Hepatocyte (in vitro differentiated cells): ENCODE measurements around the gene CDH1. TPM values are rescaled to one million over a fixed set of nuclear protein-coding genes. Genes with fewer than 3 reads are reported as not detected.

Source experiments
- DNase-seq: peaks from one replicate; pipeline ENCODE4 v3.0.0-alpha.2; 2016; ENCODE audit warnings: low spot score
- H2AFZ ChIP-seq: fragments of 200-600 bp; sonication (generic); 2 replicates; pipeline ENCODE4 v1.6.0; 2016; ENCODE audit warnings: antibody characterized with exemption, mild to moderate bottlenecking
- H3K27ac ChIP-seq: fragments of 200-600 bp; sonication (generic); 2 replicates; pipeline ENCODE4 v1.5.1; 2016; ENCODE audit warnings: mild to moderate bottlenecking
- H3K27me3 ChIP-seq: fragments of 200-600 bp; sonication (generic); 2 replicates; pipeline ENCODE4 v1.6.1; 2016
- H3K36me3 ChIP-seq: fragments of 200-600 bp; sonication (generic); replicated peaks from 2 replicates; pipeline ENCODE4 v1.5.1; 2016; ENCODE audit warnings: low read depth; ENCODE audit not compliant: insufficient read depth
- H3K4me1 ChIP-seq: fragments of 200-600 bp; sonication (generic); 2 replicates; pipeline ENCODE4 v1.5.1; 2016; ENCODE audit warnings: mild to moderate bottlenecking, moderate library complexity; ENCODE audit not compliant: insufficient read depth
- H3K4me2 ChIP-seq: fragments of 200-600 bp; sonication (generic); 2 replicates; pipeline ENCODE4 v1.6.0; 2016
- H3K4me3 ChIP-seq: fragments of 200-600 bp; sonication (generic); 2 replicates; pipeline ENCODE4 v1.5.1; 2016; ENCODE audit warnings: mild to moderate bottlenecking
- H3K79me2 ChIP-seq: fragments of 200-600 bp; sonication (generic); 2 replicates; pipeline ENCODE4 v1.6.0; 2017; ENCODE audit warnings: mild to moderate bottlenecking
- H3K9me2 ChIP-seq: fragments of 200-600 bp; sonication (generic); replicated peaks from 2 replicates; pipeline ENCODE4 v1.6.0; 2017; ENCODE audit warnings: mild to moderate bottlenecking; ENCODE audit not compliant: insufficient read depth
- H3K9me3 ChIP-seq: fragments of 200-600 bp; sonication (generic); 2 replicates; pipeline ENCODE4 v1.5.1; 2016; ENCODE audit warnings: low read depth, mild to moderate bottlenecking
- H4K20me1 ChIP-seq: fragments of 200-600 bp; sonication (generic); 2 replicates; pipeline ENCODE4 v1.6.0; 2016; ENCODE audit warnings: mild to moderate bottlenecking; ENCODE audit not compliant: insufficient read depth, poor library complexity, severe bottlenecking
- EZH2 ChIP-seq: fragments of 200-600 bp; sonication (generic); IDR thresholded peaks from 2 replicates; pipeline ENCODE4 v1.6.1; 2016; ENCODE audit warnings: antibody characterized with exemption, mild to moderate bottlenecking, borderline replicate concordance
- EZH2phosphoT487 ChIP-seq: fragments of 200-600 bp; sonication (generic); IDR thresholded peaks from one replicate; pipeline ENCODE4 v1.6.1; 2018; ENCODE audit warnings: antibody characterized with exemption, mild to moderate bottlenecking, low read depth, moderate library complexity; ENCODE audit not compliant: unreplicated experiment, severe bottlenecking
- WGBS: methylation state at CpG from one replicate; pipeline ENCODE4 v1.1.6; 2016; ENCODE audit warnings: low lambda C conversion rate; ENCODE audit errors: missing lambda C conversion rate; 5-methylcytosine and 5-hydroxymethylcytosine counted together
- polyA plus RNA-seq: library from polyadenylated mRNA; unstranded; fragments of >200 nt; fragmentation: Nextera tagmentation; extraction: Ambion mirVana; gene quantifications from 2 replicates; pipeline ENCODE4 v1.2.1, GENCODE V29; 2016
- total RNA-seq: library from RNA; depleted of rRNA; stranded (reverse); fragments of >200 nt; gene quantifications from 2 replicates; pipeline ENCODE4 v1.2.3, GENCODE V29; 2014
- TF ChIP-seq, protein P1 (sequence below): fragments of 200-600 bp; sonication (generic); IDR thresholded peaks from 2 replicates; pipeline ENCODE4 v1.5.1; 2016; ENCODE audit warnings: antibody characterized with exemption, mild to moderate bottlenecking; ENCODE audit not compliant: poor library complexity

CDH1 gene
- total and polyA plus RNA-seq, 2 experiments from 2014 or later: 131 to 190 TPM

DNA sequence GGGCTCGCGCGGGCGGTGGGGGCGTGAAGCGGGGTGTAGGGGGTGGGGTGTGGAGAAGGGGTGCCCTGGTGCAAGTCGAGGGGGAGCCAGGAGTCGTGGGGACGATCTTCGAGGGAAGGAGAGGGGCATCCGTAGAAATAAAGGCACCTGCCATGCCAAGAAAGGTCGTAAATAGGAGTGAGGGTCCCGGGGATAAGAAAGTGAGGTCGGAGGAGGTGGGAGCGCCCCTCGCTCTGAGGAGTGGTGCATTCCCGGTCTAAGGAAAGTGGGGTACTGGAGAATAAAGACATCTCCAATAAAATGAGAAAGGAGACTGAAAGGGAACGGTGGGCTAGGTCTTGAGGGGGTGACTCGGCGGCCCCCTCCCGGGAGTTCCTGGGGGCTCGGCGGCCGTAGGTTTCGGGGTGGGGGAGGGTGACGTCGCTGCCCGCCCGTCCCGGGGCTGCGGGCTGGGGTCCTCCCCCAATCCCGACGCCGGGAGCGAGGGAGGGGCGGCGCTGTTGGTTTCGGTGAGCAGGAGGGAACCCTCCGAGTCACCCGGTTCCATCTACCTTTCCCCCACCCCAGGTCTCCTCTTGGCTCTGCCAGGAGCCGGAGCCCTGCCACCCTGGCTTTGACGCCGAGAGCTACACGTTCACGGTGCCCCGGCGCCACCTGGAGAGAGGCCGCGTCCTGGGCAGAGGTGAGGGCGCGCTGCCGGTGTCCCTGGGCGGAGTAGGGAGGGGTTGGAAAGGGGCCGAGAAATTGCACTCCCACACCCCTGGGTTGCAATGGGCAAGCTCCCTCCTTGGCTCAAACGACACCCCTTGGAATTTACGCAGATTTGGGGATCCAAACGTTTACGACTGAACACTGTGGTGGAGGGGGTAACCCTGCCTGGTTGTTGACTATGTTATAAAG lies 888 bp downstream of the CDH1 start:
- peak overlapping the region; percentile 93 for H3K27ac ChIP-seq
- peaks cover 30% of the 10 kb centered on the region for H3K4me1 ChIP-seq
- H4K20me1 ChIP-seq: no peaks in the 10 kb centered on the region
- peaks cover 28% of the 10 kb centered on the region for H3K79me2 ChIP-seq
- peak overlapping the region; percentile 87 for H3K4me3 ChIP-seq
- DNase-seq: peak; percentile 71
- no peaks in the 10 kb centered on the region for H3K9me3 ChIP-seq
- no peaks in the 10 kb centered on the region for H3K27me3 ChIP-seq
- TF ChIP-seq EZH2phosphoT487 (no peak), EZH2 (peak; percentile 67)
- TF ChIP-seq, protein P1, sequence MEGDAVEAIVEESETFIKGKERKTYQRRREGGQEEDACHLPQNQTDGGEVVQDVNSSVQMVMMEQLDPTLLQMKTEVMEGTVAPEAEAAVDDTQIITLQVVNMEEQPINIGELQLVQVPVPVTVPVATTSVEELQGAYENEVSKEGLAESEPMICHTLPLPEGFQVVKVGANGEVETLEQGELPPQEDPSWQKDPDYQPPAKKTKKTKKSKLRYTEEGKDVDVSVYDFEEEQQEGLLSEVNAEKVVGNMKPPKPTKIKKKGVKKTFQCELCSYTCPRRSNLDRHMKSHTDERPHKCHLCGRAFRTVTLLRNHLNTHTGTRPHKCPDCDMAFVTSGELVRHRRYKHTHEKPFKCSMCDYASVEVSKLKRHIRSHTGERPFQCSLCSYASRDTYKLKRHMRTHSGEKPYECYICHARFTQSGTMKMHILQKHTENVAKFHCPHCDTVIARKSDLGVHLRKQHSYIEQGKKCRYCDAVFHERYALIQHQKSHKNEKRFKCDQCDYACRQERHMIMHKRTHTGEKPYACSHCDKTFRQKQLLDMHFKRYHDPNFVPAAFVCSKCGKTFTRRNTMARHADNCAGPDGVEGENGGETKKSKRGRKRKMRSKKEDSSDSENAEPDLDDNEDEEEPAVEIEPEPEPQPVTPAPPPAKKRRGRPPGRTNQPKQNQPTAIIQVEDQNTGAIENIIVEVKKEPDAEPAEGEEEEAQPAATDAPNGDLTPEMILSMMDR: no peak
- peak overlapping the region; percentile 86 for H3K4me2 ChIP-seq
- no peaks in the 10 kb centered on the region for H3K9me2 ChIP-seq
- 4% methylated on average over 41 of the region's 58 CpGs for WGBS
- peak overlapping the region; percentile 7 for H2AFZ ChIP-seq
- H3K36me3 ChIP-seq: no peaks in the 10 kb centered on the region

DNA sequence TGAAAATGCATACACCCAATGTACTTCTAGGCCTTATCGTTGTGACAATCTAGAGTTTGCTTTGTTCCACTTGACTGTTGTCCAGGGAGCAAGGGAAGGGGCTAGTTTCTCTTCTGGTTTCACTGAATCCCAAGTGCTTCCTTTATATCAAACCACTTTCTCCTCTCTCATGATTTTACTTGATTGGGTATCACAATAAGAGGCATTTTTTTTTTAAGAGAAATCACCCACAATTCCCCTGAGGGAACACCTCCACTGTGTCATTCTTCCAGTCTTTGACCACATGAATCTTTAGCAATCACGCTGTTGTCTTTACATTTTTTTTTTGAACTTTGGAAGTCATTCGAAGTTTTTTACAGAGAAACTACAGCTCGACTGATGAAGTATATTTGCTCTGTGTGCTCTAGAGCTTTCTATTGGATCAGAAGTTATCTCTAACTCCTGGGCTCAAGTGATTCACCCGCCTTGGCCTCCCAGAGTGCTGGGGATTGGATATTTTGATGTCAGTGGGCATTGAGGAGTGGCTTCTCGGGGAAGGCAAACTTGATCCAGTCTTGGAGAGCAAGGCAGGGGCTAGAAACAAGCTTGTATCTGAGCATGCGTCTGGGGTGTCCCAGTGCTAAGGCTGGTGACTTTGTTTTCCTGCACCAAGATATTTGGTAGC lies 3.0 kb downstream of the CDH1 start:
- Histone ChIP-seq H3K36me3 (no peaks in the 10 kb centered on the region), H3K79me2 (peaks cover 38% of the 10 kb centered on the region), H3K9me2 (no peaks in the 10 kb centered on the region), H3K4me2 (peak overlapping the region; percentile 86), H3K27ac (peak overlapping the region; percentile 96), H4K20me1 (no peaks in the 10 kb centered on the region), H3K9me3 (no peaks in the 10 kb centered on the region), H3K27me3 (no peaks in the 10 kb centered on the region), H3K4me1 (peaks cover 45% of the 10 kb centered on the region), H2AFZ (no peak overlapping the region), H3K4me3 (no peak overlapping the region)
- TF ChIP-seq EZH2phosphoT487 (no peak), EZH2 (no peak)
- TF ChIP-seq, protein P1: no peak
- DNase-seq: peak; percentile 75
- WGBS: 38% methylated on average over 7 of the region's 7 CpGs

DNA sequence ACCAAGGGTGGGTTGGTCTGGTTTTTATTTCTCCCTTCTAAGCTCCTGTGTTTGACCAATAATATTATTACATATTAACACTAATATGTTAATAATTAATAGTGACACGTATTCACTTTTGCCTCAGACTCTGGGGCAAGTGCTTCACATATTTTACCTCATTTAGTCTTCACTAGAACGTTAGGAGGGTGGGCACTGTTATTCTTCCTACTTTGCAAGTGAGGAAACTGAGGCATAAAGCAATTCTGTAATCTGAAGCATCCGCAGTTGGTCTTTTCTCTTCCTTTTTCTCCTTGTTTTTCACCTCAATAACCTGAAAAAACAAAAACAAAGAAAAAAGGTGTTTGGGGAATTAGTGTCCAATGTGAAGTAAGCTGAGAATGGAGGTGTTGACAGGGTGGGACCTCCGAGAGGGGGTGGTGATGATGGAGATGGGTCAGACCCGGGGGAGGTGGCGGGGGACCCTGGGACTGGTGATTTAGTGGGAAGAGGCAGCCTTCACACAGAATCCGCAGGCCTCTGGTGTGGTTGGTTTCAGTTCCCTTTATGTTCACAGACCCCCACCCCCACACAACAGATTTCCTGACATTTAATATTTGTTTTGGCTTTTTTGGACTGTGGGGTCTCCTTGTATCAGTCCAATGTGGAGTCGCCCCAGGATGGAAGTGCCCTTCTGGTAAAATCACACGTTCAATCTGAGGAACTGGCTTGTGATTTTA lies 3.7 kb downstream of the CDH1 start:
- no peak for DNase-seq
- H4K20me1 ChIP-seq: no peaks in the 10 kb centered on the region
- no peaks in the 10 kb centered on the region for H3K9me3 ChIP-seq
- no peak for TF ChIP-seq EZH2phosphoT487
- no peak for TF ChIP-seq EZH2
- TF ChIP-seq, protein P1: no peak
- H3K4me2 ChIP-seq: peak overlapping the region; percentile 71
- H3K27ac ChIP-seq: peak overlapping the region; percentile 96
- H3K27me3 ChIP-seq: no peaks in the 10 kb centered on the region
- no peak overlapping the region for H2AFZ ChIP-seq
- no peaks in the 10 kb centered on the region for H3K36me3 ChIP-seq
- WGBS: 71% methylated on average over 9 of the region's 9 CpGs
- peaks cover 44% of the 10 kb centered on the region for H3K79me2 ChIP-seq
- H3K4me3 ChIP-seq: no peak overlapping the region
- H3K4me1 ChIP-seq: peaks cover 52% of the 10 kb centered on the region
- no peaks in the 10 kb centered on the region for H3K9me2 ChIP-seq
